GM12875 (cell line): Measurements from ENCODE around the gene ATP11A.

Source experiments
- H3K4me3 ChIP-seq: one replicate; pipeline ENCODE4 v1.5.1; 2011; ENCODE audit warnings: low read depth, low read length, control low read depth
- CTCF ChIP-seq: IDR thresholded peaks from 2 replicates; pipeline ENCODE4 v1.5.1; 2011; ENCODE audit warnings: low read depth, mild to moderate bottlenecking, control low read depth, inconsistent platforms, low read length, moderate library complexity, borderline replicate concordance; ENCODE audit not compliant: insufficient read depth

The ATP11A gene

GRCh38 chr13:112918746-112919145 is 228.9 kb downstream of the ATP11A start:
- no peak for TF ChIP-seq CTCF
- H3K4me3 ChIP-seq = no peak overlapping the region

- no peak for TF ChIP-seq CTCF
- H3K4me3 ChIP-seq = no peak overlapping the region
Observed at GRCh38 chr13:112923962-112924361, 234.1 kb downstream of the ATP11A start.

- no peak overlapping the region for H3K4me3 ChIP-seq
- no peak for TF ChIP-seq CTCF
Observed at GRCh38 chr13:112924365-112924764, 234.5 kb downstream of the ATP11A start.

- TF ChIP-seq CTCF = no peak
Observed at GRCh38 chr13:112926003-112926402, 236.2 kb downstream of the ATP11A start.

GRCh38 chr13:112926993-112927392 is 237.2 kb downstream of the ATP11A start:
- no peak for TF ChIP-seq CTCF
- no peak overlapping the region for H3K4me3 ChIP-seq

More at GRCh38 chr13:112926003-112926402, 236.2 kb downstream of the ATP11A start:
- no peak overlapping the region for H3K4me3 ChIP-seq

GRCh38 chr13:112928020-112928971 is 238.5 kb downstream of the ATP11A start:
- no peak for TF ChIP-seq CTCF
- H3K4me3 ChIP-seq = no peak overlapping the region
